ENCODE results near the gene FAM120A. TPM values are rescaled to one million over a fixed set of nuclear protein-coding genes. Genes with fewer than 3 reads are reported as not detected.

The FAM120A gene
- total RNA-seq, 4 donors from 2014 or later: 67.5 to 108 (median 89.8) TPM

GRCh38 chr9:93431539-93432105 lies 19.9 kb upstream of the FAM120A start:
- no peaks in the 10 kb centered on the region for H3K36me3 ChIP-seq
- DNase-seq (ENCODE audit: low spot score in 2 of 2): no peak
- no peaks in the 10 kb centered on the region for H3K4me1 ChIP-seq
- 38% methylated on average over 5 of the region's 5 CpGs for WGBS
- H3K27me3 ChIP-seq: no peaks in the 10 kb centered on the region
- no peak overlapping the region for H3K27ac ChIP-seq
- TF ChIP-seq POLR2A (IDR thresholded peaks at IDR 0.05) (no peak), CTCF (IDR thresholded peaks at IDR 0.05) (no peak), EP300 (IDR thresholded peaks at IDR 0.05) (no peak), POLR2AphosphoS5 (IDR thresholded peaks at IDR 0.05) (no peak)
- H3K9me3 ChIP-seq: no peaks in the 10 kb centered on the region
- no peak overlapping the region for H3K4me3 ChIP-seq

- TF ChIP-seq CTCF (IDR thresholded peaks at IDR 0.05) (no peak), POLR2A (IDR thresholded peaks at IDR 0.05) (no peak), POLR2AphosphoS5 (IDR thresholded peaks at IDR 0.05) (no peak), EP300 (IDR thresholded peaks at IDR 0.05) (no peak)
Measured at GRCh38 chr9:93432964-93433363, 18.5 kb upstream of the FAM120A start.

GRCh38 chr9:93434056-93434455 lies 17.4 kb upstream of the FAM120A start:
- H3K27ac ChIP-seq: no peak overlapping the region
- DNase-seq (ENCODE audit: low spot score in 2 of 2): no peak
- TF ChIP-seq POLR2A (IDR thresholded peaks at IDR 0.05) (no peak), EP300 (IDR thresholded peaks at IDR 0.05) (no peak)
- H3K4me1 ChIP-seq: no peaks in the 10 kb centered on the region
- 92% methylated on average over 3 of the region's 3 CpGs for WGBS
- no peaks in the 10 kb centered on the region for H3K9me3 ChIP-seq
- no peak overlapping the region for H3K4me3 ChIP-seq
- H3K36me3 ChIP-seq: no peaks in the 10 kb centered on the region
- H3K27me3 ChIP-seq: no peaks in the 10 kb centered on the region

More at GRCh38 chr9:93432964-93433363, 18.5 kb upstream of the FAM120A start:
- H3K27ac ChIP-seq: no peak overlapping the region
- no peaks in the 10 kb centered on the region for H3K36me3 ChIP-seq
- no peak for DNase-seq (ENCODE audit: low spot score in 2 of 2)
- 88% methylated on average over 1 of the region's 1 CpG for WGBS
- H3K27me3 ChIP-seq: no peaks in the 10 kb centered on the region
- H3K9me3 ChIP-seq: no peaks in the 10 kb centered on the region
- H3K4me1 ChIP-seq: no peaks in the 10 kb centered on the region
- H3K4me3 ChIP-seq: no peak overlapping the region

- TF ChIP-seq CTCF (IDR thresholded peaks at IDR 0.05) (no peak), EP300 (IDR thresholded peaks at IDR 0.05) (no peak), POLR2A (IDR thresholded peaks at IDR 0.05) (no peak), POLR2AphosphoS5 (IDR thresholded peaks at IDR 0.05) (no peak)
- H3K36me3 ChIP-seq: no peaks in the 10 kb centered on the region
- WGBS: 91% methylated on average over 8 of the region's 8 CpGs
- no peak overlapping the region for H3K27ac ChIP-seq
- no peak overlapping the region for H3K4me3 ChIP-seq
- no peak for DNase-seq (ENCODE audit: low spot score in 2 of 2)
- H3K4me1 ChIP-seq: no peaks in the 10 kb centered on the region
- H3K27me3 ChIP-seq: no peaks in the 10 kb centered on the region
- H3K9me3 ChIP-seq: no peaks in the 10 kb centered on the region
Measured at GRCh38 chr9:93435386-93435785, 16.1 kb upstream of the FAM120A start.

- WGBS: 79% methylated on average over 6 of the region's 6 CpGs
- Histone ChIP-seq H3K27me3 (no peaks in the 10 kb centered on the region), H3K36me3 (no peaks in the 10 kb centered on the region), H3K27ac (no peak overlapping the region), H3K9me3 (no peaks in the 10 kb centered on the region), H3K4me3 (no peak overlapping the region), H3K4me1 (no peaks in the 10 kb centered on the region)
- no peak for TF ChIP-seq POLR2A (IDR thresholded peaks at IDR 0.05)
- no peak for TF ChIP-seq POLR2AphosphoS5 (IDR thresholded peaks at IDR 0.05)
- TF ChIP-seq CTCF (IDR thresholded peaks at IDR 0.05): no peak
- TF ChIP-seq EP300 (IDR thresholded peaks at IDR 0.05): no peak
- DNase-seq (ENCODE audit: low spot score in 2 of 2): no peak
Measured at GRCh38 chr9:93436218-93436617, 15.3 kb upstream of the FAM120A start.
